ENCODE results near the gene TM9SF1. TPM values are rescaled to one million over a fixed set of nuclear protein-coding genes. Genes with fewer than 3 reads are reported as not detected.
"Not testable (repeated sequence)": the region's sequence is repeated elsewhere in the genome, so short reads cannot be mapped to it uniquely, and the experiment has no call there.

The TM9SF1 gene
- total RNA-seq, 1 donor from 2014 or later, result 45.7 TPM

DNA sequence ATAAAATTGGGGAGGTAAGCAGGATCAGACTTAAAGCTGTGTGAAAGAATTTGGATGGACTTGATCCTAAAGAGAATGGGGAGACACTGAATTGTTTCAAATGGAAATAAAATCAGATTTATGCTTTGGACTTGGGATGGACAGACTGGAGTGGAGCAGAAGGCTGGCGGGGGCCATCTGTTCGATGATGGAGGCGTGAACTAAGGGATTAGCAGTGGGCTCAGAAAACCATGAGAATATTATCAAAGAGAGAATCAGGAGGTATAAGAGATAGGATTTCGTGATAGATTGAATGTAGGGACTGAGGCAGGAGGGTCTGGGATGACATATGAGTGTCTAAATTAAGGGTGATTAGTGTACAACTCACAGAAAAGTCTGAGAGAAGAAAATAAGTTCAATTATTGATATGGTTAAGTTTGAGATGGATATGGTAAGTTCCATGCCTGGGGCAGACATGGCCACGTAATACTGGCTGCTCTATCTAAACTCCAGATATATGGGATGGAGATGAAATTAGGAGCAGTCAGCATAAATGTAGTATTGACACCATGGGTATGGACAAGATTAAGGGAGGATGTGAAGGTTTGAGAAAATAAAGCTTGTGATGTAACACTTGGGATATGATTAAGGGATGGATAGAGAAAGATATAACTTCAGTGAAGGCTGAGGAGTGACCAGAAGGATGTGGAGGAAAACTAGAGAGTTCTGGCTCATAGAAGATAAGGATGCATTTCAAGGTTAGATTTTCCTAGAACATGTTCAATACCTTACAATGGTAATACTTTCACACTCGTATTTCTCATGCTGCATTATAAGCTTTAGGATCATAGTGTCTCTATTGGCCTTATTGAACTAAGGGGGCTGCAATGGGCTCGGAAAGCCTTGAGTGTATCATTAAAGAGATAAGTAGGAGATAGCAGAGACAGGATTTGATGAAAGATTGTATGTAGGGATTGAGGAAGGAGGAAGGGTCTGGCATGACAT lies 9.2 kb upstream of the TM9SF1 start:
- DNase-seq (ENCODE audit: low spot score in 2 of 2, unreplicated experiment in 2 of 2), result no peak
- H3K27ac Mint-ChIP-seq, result no peak overlapping the region
- no peaks in the 10 kb centered on the region for H3K4me1 Mint-ChIP-seq
- H3K4me3 Mint-ChIP-seq, result no peak overlapping the region
- no peaks in the 10 kb centered on the region for H3K27me3 Mint-ChIP-seq (ENCODE audit: low read depth)
- TF ChIP-seq, protein P1, sequence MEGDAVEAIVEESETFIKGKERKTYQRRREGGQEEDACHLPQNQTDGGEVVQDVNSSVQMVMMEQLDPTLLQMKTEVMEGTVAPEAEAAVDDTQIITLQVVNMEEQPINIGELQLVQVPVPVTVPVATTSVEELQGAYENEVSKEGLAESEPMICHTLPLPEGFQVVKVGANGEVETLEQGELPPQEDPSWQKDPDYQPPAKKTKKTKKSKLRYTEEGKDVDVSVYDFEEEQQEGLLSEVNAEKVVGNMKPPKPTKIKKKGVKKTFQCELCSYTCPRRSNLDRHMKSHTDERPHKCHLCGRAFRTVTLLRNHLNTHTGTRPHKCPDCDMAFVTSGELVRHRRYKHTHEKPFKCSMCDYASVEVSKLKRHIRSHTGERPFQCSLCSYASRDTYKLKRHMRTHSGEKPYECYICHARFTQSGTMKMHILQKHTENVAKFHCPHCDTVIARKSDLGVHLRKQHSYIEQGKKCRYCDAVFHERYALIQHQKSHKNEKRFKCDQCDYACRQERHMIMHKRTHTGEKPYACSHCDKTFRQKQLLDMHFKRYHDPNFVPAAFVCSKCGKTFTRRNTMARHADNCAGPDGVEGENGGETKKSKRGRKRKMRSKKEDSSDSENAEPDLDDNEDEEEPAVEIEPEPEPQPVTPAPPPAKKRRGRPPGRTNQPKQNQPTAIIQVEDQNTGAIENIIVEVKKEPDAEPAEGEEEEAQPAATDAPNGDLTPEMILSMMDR (IDR thresholded peaks at IDR 0.05; ENCODE audit: unreplicated experiment), result no peak
- H3K9me3 Mint-ChIP-seq, result peaks cover 17% of the 10 kb centered on the region
- H3K36me3 Mint-ChIP-seq, result peaks cover 61% of the 10 kb centered on the region

DNA sequence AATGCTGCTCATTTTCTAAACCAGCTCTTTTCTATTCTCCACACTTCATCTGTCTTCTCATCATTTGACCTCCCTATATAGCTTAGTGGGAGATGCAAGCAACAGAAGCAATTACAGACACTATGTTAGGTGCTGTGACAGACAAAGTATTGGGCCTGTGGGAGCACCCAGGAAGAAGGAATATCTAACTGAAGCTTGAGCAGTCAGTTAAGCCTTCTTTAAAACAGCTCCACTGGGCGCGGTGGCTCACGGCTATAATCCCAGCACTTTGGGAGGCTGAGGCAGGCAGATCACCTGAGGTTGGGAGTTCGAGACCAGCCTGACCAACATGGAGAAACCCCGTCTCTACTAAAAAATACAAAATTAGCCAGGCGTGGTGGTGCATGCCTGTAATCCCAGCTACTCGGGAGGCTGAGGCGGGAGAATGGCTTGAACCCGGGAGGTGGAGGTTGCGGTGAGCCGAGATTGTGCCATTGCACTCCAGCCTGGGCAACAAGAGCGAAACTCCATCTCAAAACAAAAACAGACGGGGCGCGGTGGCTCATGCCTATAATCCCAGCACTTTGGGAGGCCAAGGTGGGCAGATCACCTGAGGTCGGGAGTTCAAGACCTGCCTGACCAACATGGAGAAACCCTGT lies 8.1 kb upstream of the TM9SF1 start:
- peaks cover 65% of the 10 kb centered on the region for H3K36me3 Mint-ChIP-seq
- H3K27me3 Mint-ChIP-seq (ENCODE audit: low read depth); H3K4me1 Mint-ChIP-seq; H3K4me3 Mint-ChIP-seq; DNase-seq (ENCODE audit: low spot score in 2 of 2, unreplicated experiment in 2 of 2); H3K27ac Mint-ChIP-seq: not testable (repeated sequence)
- H3K9me3 Mint-ChIP-seq, result peaks cover 17% of the 10 kb centered on the region

DNA sequence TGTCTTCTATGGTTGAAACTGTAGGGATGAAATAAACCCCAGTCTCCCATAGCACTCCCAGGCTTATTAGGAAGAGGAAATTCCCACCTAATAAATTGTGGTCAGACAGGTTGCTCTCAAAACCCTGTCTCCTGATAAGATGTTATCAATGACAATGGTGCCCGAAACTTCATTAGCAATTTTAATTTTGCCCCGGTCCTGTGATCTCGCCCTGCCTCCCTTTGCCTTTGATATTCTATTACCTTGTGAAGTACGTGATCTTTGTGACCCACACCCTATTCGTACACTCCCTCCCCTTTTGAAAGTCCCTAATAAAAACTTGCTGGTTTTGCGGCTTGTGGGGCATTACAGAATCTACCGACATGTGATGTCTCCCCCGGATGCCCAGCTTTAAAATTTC lies 7.3 kb upstream of the TM9SF1 start:
- not testable (repeated sequence) for DNase-seq (ENCODE audit: low spot score in 2 of 2, unreplicated experiment in 2 of 2); H3K27ac Mint-ChIP-seq; H3K4me3 Mint-ChIP-seq; H3K27me3 Mint-ChIP-seq (ENCODE audit: low read depth); H3K4me1 Mint-ChIP-seq
- peaks cover 17% of the 10 kb centered on the region for H3K9me3 Mint-ChIP-seq
- H3K36me3 Mint-ChIP-seq, result peaks cover 61% of the 10 kb centered on the region

DNA sequence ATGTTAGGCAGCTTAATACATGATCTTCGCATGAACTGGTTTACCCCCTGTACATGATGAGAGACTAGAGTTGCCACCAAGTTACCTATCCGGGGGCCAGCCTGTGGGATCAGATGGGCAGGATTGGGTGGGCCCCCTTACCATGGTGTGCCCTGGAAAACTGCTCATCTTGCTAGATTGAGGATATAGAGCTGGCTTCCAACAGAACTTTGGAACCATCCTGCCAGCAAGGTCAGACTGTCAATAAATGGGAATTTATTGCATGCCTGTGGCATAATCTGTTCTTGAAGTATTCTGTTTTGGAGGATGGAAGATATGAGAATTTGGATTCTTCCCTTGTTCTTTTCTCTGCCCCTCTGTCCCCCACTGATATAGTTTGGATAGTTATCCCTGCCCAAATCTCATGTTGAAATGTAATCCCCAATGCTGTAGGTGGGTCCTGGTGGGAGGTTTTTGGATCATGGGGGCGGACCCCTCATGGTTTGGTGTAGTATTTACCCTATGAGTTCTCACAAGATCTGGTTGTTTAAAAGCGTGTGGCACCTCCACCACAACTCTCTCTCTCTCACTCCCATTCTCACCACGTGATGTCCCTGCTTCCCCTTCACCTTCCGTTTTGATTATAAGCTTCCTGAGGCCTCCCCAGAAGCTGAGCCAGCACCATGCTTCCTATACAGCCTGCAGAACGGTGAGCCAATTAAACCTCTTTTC lies 3.7 kb upstream of the TM9SF1 start:
- Mint-ChIP-seq H3K27ac (peak overlapping the region; percentile 47), H3K36me3 (peaks cover 34% of the 10 kb centered on the region), H3K4me3 (peak overlapping the region; percentile 16), H3K4me1 (peaks cover 22% of the 10 kb centered on the region), H3K9me3 (peaks cover 17% of the 10 kb centered on the region), H3K27me3 (ENCODE audit: low read depth) (no peaks in the 10 kb centered on the region)
- TF ChIP-seq, protein P1 (IDR thresholded peaks at IDR 0.05; ENCODE audit: unreplicated experiment), result no peak
- no peak for DNase-seq (ENCODE audit: low spot score in 2 of 2, unreplicated experiment in 2 of 2)

DNA sequence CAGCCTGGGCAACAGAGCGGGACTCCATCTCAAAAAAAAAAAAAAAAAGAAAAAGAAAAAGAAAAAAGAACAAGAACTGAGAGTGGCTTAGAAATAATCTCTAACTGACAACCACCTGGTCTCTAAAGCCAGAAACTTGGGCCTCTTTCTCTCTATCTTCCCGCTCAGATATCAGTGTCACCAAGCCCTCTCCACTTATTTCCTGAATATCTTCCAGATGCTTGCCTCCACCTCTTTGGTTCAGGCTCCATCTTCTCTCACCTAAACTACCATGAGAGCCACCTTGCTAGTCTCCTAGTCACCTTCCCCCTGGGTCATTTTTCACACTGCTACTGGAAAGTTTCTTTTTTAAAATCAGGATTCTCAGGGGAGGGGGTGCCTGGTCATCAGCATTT lies 1.8 kb upstream of the TM9SF1 start:
- Mint-ChIP-seq H3K36me3 (peaks cover 31% of the 10 kb centered on the region), H3K27ac (peak overlapping the region; percentile 94), H3K27me3 (ENCODE audit: low read depth) (no peaks in the 10 kb centered on the region), H3K4me3 (peak overlapping the region; percentile 49), H3K9me3 (peaks cover 7% of the 10 kb centered on the region), H3K4me1 (peaks cover 23% of the 10 kb centered on the region)
- DNase-seq (ENCODE audit: low spot score in 2 of 2, unreplicated experiment in 2 of 2), result no peak
- TF ChIP-seq, protein P1 (IDR thresholded peaks at IDR 0.05; ENCODE audit: unreplicated experiment), result no peak

DNA sequence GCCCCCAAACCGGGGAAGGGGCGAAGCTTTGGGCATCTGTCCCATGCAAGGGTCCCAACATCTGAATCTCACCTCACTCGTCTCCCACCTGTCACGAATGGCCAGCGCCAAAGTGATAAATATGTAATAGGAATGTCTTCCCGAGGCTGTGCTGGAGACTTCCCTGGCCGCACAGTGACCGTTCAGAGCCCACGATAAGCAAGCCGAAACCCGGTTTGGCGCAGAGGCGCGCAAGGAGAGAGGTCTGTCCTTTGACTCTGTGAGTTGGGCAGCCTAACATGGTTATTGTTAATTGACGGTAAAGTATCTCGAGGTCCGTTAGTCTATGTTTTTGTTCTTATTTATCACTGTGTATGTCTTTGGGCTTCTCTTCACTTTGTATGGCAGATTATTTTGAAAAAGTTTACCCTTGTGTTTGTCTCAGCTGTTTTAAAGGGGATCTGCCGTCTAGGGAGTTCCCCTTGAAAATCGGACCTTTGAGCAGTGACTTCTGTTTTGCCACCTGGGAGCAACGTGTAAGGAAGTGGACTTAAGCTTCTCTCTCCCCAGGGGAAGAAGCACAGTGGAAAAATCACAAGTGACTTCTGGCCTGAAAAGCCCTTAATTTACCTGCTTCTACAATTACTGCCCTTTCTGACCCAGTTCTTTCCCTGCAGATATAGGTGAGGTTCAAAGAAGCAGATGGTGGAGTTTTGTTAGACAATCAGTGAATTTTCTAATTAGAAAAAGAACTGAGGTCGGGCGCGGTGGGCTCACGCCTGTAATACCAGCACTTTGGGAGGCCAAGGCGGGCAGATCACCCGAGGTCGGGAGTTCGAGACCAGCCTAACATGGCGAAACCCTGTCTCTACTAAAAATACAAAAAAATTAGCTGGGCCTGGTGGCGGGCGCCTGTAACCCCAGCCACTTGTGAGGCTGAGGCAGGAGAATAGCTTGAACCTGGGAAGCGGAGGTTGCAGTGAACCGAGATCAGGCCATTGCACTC lies 1.1 kb upstream of the TM9SF1 start:
- H3K27ac Mint-ChIP-seq, result peak overlapping the region; percentile 92
- H3K4me1 Mint-ChIP-seq, result peaks cover 23% of the 10 kb centered on the region
- H3K27me3 Mint-ChIP-seq (ENCODE audit: low read depth), result no peaks in the 10 kb centered on the region
- no peak for DNase-seq (ENCODE audit: low spot score in 2 of 2, unreplicated experiment in 2 of 2)
- TF ChIP-seq, protein P1 (IDR thresholded peaks at IDR 0.05; ENCODE audit: unreplicated experiment), result no peak
- H3K36me3 Mint-ChIP-seq, result peaks cover 29% of the 10 kb centered on the region
- H3K4me3 Mint-ChIP-seq, result peak overlapping the region; percentile 88
- peaks cover 1% of the 10 kb centered on the region for H3K9me3 Mint-ChIP-seq

Measured in mesothelial cell of epicardium (in vitro differentiated cells).